Suprapubic skin (tissue), 3 donors: Measurements from ENCODE around the gene ANKRD13A.

Experiments
- CTCF ChIP-seq, 2 donors: fragments of 200-600 bp in 1 of 2; fragments of 450-650 bp in 1 of 2; sonication (generic) in 1 of 2; IDR thresholded peaks; one replicate each; pipeline ENCODE4 v1.5.1; 2016 to 2019; ENCODE audit warnings: antibody characterized with exemption in 2 of 2, mild to moderate bottlenecking in 1 of 2, moderate library complexity in 1 of 2
- POLR2A ChIP-seq, 2 donors: fragments of 450-650 bp; IDR thresholded peaks; one replicate each; pipeline ENCODE4 v1.6.1; 2017; ENCODE audit warnings: antibody characterized with exemption in 2 of 2, mild to moderate bottlenecking in 2 of 2, moderate library complexity in 2 of 2

GRCh38 chr12:110035534-110036104, 36.4 kb downstream of the ANKRD13A start:
- TF ChIP-seq CTCF (IDR thresholded peaks at IDR 0.05): no peak
- TF ChIP-seq POLR2A (IDR thresholded peaks at IDR 0.05): no peak
